GM12891 (cell line): ENCODE measurements around the gene CACNG7.

Experiments used
- POLR2A ChIP-seq: IDR thresholded peaks from 2 replicates; pipeline ENCODE4 v1.6.1; 2011; ENCODE audit warnings: low read depth, low read length, control low read depth
- POLR2AphosphoS5 ChIP-seq: IDR thresholded peaks from 2 replicates; pipeline ENCODE4 v1.6.1; 2011; ENCODE audit warnings: low read depth, low read length, control low read depth
- TAF1 ChIP-seq: IDR thresholded peaks from 2 replicates; pipeline ENCODE4 v1.6.1; 2011; ENCODE audit warnings: low read depth, low read length, control low read depth

DNA sequence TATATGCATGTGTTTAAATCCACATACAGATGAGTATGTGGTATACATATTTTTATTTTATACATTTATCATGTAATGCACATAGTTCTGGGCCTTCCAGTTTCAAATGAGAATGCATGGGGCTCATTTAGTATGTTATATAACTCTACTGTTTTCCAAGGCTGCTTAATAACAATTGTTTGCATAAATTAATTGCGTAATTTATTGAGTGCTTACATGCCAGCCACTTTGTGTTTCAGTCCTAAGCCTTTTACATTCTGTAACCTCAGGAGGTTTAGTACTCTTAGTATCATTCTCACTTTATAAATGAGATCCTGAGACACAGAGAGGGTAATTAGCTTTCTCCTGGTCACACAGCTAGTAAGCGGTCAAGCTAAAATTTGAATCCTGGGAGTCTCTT is 36.9 kb downstream of the CACNG7 start:
- no peak for TF ChIP-seq POLR2A
- no peak for TF ChIP-seq POLR2AphosphoS5
- TF ChIP-seq TAF1, result no peak
